ENCODE data around the gene TAOK1.

TAOK1 gene

GRCh38 chr17:29369831-29370735, 20.1 kb upstream of the TAOK1 start:
- in situ Hi-C loops (cut with MboI; ENCODE audit: low sequenced_read_pairs, unreplicated experiment) = loop anchor here (10.0 kb wide), 1 partner anchor 175 kb away; no protein-coding TSS in a partner anchor
- TF ChIP-seq CTCF (IDR thresholded peaks at IDR 0.05; ENCODE audit: borderline replicate concordance, control extremely low read depth, extremely low read depth, insufficient read depth, missing control alignments) = peak; percentile 70
- peak; percentile 72 for DNase-seq (ENCODE audit: low spot score)

GRCh38 chr17:29376667-29377270, 13.4 kb upstream of the TAOK1 start:
- no peak for TF ChIP-seq CTCF (IDR thresholded peaks at IDR 0.05; ENCODE audit: borderline replicate concordance, control extremely low read depth, extremely low read depth, insufficient read depth, missing control alignments)
- no peak for DNase-seq (ENCODE audit: low spot score)
- in situ Hi-C loops (cut with MboI; ENCODE audit: low sequenced_read_pairs, unreplicated experiment) = loop anchor here (25.0 kb wide), 1 partner anchor 411 kb away; no protein-coding TSS in a partner anchor

- DNase-seq (ENCODE audit: low spot score) = no peak
- TF ChIP-seq CTCF (IDR thresholded peaks at IDR 0.05; ENCODE audit: borderline replicate concordance, control extremely low read depth, extremely low read depth, insufficient read depth, missing control alignments) = no peak
- in situ Hi-C loops (cut with MboI; ENCODE audit: low sequenced_read_pairs, unreplicated experiment) = loop anchor here (25.0 kb wide), 1 partner anchor 409 kb away; no protein-coding TSS in a partner anchor
Observed at GRCh38 chr17:29378500-29378899, 11.7 kb upstream of the TAOK1 start.

GRCh38 chr17:29379084-29379991, 10.8 kb upstream of the TAOK1 start:
- no peak for DNase-seq (ENCODE audit: low spot score)
- no peak for TF ChIP-seq CTCF (IDR thresholded peaks at IDR 0.05; ENCODE audit: borderline replicate concordance, control extremely low read depth, extremely low read depth, insufficient read depth, missing control alignments)
- in situ Hi-C loops (cut with MboI; ENCODE audit: low sequenced_read_pairs, unreplicated experiment) = loop anchor here (25.0 kb wide), 1 partner anchor 408 kb away; no protein-coding TSS in a partner anchor

GRCh38 chr17:29383686-29384085, 6.5 kb upstream of the TAOK1 start:
- no peak for TF ChIP-seq CTCF (IDR thresholded peaks at IDR 0.05; ENCODE audit: borderline replicate concordance, control extremely low read depth, extremely low read depth, insufficient read depth, missing control alignments)
- in situ Hi-C loops (cut with MboI; ENCODE audit: low sequenced_read_pairs, unreplicated experiment) = loop anchor here (25.0 kb wide), 1 partner anchor 404 kb away; no protein-coding TSS in a partner anchor
- no peak for DNase-seq (ENCODE audit: low spot score)

GRCh38 chr17:29384901-29385300, 5.3 kb upstream of the TAOK1 start:
- in situ Hi-C loops (cut with MboI; ENCODE audit: low sequenced_read_pairs, unreplicated experiment) = loop anchor here (25.0 kb wide), 1 partner anchor 402 kb away; no protein-coding TSS in a partner anchor

More at GRCh38 chr17:29384901-29385300, 5.3 kb upstream of the TAOK1 start:
- TF ChIP-seq CTCF (IDR thresholded peaks at IDR 0.05; ENCODE audit: borderline replicate concordance, control extremely low read depth, extremely low read depth, insufficient read depth, missing control alignments) = no peak
- DNase-seq (ENCODE audit: low spot score) = no peak

Measured in GM13976 (cell line).